ENCODE results near the gene LCTL.
"Not testable (repeated sequence)": the region's sequence is repeated elsewhere in the genome, so short reads cannot be mapped to it uniquely, and the experiment has no call there.

LCTL gene

DNA sequence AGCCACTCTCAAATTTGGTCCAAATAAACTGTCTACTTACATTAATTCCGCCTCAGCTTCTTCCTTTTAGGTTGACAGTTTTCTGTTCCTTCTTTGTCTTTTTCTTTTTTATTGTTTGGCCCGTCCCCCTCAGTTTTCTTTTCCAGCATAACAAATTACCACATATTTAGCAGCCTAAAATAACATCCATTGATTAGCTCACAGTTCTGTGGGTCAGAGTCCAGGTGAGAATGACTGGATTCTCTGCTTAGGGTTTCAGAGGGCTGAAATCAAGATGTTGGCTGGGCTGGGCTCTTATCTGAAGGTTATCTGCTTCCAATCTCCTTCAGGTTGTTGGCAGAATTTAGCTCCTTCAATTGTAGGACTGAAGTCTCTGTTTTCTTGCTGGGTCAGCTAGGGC is 24.6 kb upstream of the LCTL start:
- no peak for DNase-seq

DNA sequence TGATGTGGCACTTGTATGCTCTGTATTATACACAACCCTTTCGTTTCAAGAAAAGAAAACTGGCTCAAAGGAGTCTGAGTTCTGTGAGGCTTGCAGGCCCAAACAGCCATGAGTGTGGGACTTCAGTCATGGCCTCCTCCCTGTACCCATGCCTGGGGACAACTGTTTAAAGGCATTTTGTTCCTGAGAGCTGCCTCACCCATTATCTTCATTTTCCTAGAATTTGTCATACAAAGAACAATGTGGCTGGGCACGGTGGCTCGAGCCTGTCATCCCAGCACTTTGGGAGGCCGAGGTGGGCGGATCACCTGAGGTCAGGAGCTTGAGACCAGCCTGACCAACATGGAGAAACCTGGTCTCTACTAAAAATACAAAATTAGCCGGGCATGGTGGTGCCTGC is 23.6 kb upstream of the LCTL start:
- not testable (repeated sequence) for DNase-seq

DNA sequence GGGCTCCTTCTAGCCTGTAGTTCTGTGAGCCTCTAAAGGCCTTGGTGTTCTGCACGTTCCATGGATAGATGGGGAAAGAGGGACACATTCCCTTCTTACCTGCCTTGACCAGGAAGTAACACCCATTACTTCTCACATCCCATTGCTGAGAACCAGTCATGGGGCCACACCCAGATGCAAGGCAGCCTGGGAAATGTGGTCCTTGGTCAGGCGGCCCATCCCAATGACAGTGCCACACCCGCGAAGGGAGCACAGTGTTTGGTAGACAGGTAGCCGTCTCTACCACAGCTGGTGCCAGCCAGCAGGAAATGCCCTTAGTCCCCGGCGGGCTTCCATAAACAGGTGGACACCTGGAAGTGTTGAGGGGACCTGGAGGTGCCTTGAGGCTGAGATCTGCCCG is 23.2 kb upstream of the LCTL start:
- no peak for DNase-seq

DNA sequence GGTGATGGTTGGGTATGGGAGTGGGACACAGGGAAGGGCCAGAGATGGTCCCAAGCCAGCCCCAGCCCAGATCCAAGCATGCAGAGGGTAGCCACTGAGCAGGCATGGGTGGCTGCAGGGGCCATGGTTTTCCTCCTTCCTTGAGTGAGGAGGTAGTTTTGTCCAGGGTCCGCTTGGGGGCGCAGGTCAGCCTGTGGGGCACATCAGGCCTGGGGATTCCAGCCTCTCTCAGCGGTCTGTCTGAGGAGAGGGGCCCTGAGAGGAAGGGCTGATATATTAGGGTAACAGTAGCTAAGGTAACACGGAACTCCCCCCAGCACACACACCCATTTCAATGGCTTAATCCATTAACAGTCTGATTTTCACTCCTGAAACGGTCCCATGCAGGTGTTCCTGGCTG is 22.7 kb upstream of the LCTL start:
- no peak for DNase-seq

DNA sequence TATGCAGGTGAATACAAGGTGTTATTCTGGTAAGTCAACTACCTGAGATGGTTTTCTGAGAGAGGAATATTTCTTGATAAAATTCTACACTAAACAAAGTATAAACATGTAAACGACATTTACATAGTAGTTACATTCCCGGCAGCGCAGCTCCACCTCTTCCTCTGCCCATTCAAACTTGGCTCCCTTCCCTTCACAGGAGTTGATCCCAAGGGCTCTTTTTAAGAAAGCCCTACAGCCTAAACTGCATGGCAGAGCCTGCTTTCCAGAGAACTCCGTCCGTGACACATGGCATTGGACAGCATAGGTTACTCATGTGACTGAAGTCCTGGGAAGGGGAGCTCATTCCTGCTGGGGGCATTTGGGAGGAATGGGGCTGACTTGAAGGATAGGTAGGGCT is 22.0 kb upstream of the LCTL start:
- no peak for DNase-seq

DNA sequence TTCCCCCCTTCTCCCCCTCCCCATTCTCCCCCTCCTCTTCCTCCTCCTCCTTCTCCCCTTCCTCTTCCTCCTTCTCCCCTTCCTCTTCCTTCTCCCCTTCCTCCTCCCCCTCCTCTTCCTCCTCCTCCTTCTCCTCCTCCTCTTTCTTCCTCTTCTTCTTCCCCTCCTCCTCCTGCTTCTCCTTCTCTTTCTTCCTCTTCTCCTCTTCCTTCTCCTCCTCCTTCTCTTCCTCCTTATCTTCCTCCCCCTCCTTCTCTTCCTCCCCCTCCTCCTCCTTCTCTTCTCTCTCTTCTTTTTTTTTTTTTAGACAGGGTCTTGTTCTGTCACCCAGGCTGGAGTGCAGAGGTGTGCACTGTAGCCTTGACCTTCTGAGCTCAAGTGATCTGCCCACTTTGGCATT is 21.2 kb upstream of the LCTL start:
- DNase-seq = no peak

DNA sequence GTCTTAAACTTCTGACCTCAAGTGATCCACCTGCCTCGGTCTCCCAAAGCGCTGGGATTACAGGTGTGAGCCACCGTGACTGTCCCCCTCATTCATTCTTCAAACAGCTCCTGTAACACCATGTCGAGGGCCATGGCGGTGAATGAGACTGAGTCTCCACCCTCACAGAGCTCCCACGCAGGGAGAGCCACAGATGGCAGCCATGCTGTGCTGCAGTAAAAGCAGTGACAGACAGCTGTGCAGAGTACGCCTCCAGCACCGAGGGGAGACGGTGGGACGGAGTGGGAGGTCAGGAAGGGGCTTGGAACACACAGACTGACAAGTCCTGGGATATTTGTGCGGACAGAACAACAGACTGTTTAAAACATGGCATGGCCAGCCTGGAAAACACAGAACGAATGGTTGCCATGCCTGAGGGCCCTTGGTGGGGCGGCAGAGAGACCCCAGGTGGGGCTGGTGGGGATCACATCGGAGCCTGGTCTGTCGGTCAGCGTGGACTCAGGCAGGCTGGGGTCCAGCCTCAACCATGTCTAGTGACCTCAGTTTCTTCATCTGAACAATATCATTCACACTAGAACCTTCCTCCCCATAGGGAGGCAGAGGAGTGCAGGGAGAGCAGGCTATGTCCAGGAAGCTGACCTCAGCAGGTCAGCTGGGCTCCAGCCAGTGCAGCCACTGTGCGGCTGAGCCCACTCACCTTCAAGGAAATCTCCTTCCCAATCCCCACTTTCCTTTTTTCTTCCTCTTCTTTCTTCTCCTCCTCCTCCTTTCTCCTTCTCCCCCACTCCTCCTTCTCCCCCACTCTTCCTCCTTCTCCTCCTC is 20.6 kb upstream of the LCTL start:
- DNase-seq = no peak

DNA sequence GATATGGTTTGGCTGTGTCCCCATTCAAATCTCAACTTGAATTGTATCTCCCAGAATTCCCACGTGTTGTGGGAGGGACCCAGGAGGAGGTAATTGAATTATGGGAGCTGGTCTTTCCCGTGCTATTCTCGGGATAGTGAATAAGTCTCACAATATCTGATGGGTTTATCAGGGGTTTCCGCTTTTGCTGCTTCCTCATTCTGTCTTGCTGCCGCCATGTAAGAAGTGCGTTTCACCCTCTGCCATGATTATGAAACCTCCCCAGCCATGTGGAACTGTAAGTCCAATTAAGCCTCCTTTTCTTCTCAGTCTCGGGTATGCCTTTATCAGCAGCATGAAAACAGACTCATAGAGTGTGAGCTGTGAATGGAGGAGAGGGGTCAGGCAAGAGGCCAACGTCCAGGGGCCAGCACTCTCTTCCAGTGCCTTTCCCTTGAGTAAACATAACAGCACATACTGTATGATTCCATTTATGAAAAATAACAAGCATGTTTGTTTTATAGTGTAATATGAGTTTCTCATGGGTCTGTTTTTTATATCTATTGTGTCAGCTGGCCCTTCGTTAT is 16.3 kb upstream of the LCTL start:
- DNase-seq = no peak

DNA sequence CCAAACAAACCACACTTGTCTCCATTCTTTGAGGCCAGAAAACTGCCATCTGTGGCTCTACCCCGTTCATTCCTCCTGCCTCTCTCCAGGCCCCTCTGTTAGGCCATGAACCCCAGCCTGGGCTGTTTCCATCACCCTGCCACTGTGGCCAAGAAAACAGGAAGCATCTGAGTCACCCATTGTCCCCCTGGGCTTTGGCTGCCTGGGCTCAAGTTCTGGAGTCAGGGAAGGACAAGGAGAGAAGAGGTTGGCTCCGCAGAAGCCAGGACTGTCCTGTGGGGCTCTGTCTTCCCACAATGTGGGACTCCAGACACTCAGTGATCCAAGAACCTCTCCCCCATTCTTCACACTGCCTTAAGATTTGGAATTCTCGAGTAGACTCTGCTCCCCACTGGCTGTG is 14.8 kb upstream of the LCTL start:
- DNase-seq = no peak

DNA sequence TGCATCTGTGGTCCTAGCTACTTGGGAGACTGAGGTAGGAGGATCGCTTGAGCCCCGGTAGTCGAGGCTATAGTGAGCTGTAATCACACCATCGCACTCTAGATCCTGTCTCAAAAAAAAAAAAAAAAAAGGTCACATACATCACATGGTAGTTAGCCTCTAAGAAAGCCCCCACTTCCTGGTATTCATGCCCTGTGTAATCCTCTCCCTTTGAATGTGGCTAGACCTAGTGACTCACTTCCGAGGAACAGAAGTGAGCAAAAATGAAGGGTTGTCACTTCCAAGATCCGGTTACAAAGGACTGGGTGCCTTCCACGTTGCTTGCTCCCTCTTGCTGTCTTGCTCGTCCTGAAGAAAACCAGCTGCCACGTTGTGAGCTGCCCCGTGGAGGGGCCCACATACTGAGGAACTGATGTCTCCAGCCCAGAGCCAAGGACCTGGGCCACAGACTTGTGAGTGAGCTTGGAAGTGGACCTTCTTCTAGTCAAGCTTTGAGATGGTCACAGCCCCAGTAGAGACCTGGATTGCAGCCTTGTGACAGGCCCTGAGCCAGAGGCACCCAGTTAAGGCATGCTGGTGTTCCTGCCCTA is 12.6 kb upstream of the LCTL start:
- no peak for DNase-seq

DNA sequence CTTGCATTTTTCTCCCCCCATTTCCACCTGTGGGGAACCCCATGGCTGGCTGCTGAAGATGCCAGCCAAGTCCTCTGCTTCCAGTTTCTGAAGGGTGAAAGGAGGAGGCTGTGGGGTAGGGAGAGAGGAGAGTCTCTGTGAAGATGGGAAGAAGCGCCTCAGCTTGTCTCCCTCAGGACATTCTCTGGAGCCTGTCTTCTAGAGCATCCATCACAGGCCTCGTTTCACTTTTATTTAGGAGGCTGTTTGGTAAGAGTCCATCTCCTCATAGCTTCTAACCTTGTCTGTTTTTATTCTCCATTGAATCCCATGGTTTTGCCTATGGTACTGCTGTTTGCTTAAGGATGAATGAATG is 8.8 kb upstream of the LCTL start:
- DNase-seq = no peak

DNA sequence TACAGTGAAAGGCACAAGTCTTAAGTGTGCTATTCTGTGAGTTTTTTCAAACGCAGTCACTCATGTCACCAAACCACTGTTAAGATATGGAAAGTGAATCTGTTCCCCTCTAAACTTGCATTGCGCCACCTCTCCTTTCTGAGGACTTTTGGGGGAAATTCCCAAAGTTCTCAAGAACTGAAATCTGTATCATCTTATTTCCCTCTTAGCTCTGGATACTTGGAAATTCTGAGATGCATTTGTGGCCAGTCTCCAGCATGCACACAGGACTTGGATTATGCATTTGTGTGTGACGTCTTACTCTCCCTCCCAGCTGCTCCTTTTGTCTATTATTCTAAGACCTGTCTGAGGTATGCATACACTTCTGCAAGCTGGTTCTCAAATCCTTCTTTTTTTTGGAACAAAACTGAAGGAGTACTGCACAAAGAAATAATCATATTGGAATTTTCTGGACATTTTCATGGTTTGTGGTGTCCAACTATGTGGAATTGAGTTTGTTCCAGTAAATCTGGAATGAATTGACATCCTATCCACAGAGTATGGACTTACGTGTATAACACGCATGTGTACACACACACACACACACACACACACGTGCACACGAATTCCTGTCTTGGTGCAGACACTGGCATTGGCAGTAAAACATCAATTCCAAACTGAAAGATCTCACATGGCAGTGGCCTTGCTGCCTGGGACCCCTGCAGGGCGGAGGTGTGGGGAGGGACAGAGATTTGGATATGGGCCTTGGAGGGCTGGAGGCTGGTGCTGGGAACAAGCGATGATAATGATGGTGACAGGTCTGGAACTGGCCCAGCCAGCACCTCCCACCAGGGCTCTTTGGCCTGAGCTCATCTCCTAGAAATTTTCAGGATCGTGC is 8.2 kb upstream of the LCTL start:
- peak; percentile 76 for DNase-seq

DNA sequence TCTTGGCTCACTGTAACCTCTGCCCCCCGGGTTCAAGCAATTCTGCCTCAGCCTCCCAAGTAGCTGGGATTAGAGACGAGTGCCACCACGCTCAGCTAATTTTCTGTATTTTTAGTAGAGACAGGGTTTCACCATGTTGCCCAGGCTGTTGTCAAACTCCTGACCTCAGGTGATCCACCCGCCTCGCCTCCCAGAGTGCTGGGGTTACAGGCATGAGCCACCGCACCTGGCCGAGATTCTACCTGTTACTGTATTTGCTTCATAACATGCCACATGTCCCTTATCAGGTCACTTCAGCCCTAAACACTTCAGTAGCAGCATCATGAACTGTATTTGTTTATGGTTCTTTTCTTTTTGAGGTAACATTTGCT is 7.5 kb upstream of the LCTL start:
- no peak for DNase-seq

DNA sequence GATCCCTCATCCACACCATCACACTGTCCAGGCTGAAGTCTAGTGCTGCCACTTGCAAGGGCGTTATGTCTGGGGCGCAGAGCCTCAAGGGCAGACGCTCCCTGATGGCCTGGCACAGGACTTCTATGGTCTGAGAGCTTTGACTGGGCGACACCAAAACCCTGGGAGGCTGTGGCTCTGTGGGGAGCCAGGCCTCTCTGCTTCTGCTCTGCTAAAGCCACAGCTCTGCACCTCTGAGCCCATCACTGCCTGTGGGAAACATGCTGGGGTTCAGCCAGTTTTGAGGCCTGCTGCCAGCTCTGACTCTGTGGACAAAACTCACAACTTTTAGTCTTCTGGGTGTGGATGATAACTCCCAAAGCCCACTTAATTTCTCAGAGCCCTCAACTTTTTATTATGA is 6.3 kb upstream of the LCTL start:
- no peak for DNase-seq

DNA sequence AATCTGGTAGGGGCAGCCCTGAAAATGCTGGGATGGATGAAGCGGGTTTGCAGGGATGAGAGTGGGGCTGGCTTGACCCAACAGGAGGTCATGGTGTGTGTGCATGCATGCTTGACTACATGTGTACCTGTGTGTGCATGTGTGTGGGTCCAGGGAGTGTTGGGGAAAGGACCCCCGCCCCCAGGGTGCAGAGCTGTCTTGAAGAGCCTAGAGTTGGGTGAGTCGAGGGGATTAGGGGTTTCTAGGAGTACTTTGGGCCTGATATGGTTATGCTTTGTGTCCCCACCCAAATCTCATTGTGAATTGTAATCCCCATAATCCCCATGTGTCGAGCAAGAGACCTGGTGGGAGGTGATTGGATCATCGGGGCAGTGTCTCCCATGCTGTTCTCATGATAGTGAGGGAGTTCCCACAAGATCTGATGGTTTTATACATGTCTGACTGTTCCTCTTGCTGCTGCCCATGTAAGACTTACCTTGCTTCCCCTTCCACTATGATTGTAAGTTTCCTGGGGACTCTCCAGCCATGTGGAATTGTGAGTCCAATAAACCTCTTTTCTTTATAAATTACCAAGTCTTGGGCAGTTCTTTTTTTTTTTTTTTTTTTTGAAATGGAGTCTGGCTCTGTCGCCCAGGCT is 5.2 kb upstream of the LCTL start:
- no peak for DNase-seq

DNA sequence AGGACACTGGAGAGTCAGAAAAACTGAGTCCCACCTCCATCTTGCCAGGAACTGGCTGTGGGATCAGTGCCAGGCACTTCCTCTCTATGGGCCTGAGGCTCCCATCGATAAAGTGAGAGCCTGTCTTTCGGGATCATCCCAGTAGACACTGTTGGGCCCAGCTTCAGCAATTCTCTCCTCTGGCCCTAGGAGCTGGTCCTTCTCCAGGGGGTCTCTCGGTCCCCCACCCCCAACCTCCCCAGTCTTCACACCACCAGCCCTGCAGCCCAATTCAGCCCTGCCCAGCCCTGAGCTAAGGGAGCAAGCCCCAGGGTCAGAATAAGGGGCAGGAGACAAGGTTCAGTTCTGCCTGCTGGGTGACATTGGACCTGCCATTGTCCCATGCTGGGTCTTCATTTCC is 4.5 kb upstream of the LCTL start:
- no peak for DNase-seq

DNA sequence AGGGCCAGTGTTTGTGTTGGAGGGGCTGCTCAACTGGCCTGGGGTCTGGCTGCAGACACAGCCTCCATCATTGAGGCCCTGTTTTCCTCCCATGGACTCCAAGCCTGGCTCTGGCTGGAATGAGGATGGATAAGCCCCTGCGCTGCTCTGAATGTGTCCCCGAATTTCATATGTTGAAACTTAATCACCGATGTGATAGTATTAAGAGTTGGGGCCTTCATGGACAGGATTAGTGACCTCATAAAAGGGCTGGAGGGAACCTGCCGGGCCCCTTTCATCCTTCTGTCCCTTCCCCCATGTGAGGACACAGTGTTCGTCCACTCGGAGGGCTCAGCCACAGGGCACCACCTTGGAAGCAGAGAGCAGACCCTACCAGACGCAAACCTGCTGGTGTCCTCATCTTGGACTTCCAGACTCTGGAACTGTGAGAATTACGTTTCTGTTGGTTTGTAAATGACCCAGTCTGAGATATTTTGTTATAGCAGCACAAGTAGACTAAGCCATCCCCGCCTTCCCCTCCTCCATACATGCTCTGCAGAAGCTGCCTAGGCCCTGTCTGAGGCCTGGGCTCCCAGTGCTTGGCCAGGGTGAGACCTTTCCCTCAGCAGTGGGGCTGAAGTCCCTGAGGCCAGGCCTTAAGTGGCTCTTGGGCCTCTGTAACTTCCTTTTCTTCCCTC is 3.8 kb upstream of the LCTL start:
- no peak for DNase-seq

DNA sequence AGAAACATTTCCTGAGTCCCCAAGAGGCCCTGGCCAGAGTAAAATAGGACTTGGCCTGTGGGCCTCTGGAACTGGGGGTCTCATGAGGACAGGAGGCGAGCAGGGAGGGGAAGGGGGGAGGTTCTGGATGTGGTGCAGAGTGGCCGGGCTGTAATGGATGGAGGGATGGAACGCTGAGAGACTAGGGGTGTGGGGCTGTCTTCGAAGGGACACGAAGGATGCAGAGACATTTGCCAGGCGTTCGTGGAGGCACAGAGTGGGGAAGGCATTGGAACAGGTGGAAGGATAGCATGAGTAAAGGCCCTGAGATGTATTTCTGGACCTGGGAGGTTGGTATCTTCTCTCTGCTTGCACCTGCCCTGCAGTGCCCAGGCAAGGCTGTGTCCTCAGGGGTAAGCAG is 2.1 kb upstream of the LCTL start:
- DNase-seq = no peak

DNA sequence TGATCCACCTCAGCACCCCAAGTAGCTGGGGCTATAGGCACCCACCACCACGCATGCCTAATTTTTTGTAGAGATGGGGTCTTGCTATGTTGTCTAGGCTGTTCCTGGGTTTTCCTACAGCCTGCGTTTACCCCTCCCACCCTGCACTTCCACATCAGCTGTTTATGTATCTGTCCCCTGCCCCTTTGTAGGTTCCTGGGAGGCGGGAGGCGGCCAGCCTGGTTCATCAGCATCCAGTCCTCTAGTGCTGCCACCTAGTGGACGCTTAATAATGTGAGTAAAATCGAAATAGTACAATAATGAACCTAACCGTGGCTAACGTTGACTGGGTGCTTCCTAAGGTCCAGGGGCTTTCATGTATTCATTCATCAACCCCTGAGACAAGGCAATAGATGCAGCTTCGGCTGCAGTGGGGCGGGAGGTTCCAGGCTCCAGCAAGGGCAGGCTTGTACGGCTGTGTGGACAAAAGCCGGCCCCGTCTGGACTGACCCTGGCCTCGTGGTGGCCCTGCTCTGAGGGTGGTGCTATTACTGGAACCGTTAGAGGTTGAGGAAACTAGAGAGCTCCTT is 1.2 kb upstream of the LCTL start:
- peak; percentile 88 for DNase-seq

DNA sequence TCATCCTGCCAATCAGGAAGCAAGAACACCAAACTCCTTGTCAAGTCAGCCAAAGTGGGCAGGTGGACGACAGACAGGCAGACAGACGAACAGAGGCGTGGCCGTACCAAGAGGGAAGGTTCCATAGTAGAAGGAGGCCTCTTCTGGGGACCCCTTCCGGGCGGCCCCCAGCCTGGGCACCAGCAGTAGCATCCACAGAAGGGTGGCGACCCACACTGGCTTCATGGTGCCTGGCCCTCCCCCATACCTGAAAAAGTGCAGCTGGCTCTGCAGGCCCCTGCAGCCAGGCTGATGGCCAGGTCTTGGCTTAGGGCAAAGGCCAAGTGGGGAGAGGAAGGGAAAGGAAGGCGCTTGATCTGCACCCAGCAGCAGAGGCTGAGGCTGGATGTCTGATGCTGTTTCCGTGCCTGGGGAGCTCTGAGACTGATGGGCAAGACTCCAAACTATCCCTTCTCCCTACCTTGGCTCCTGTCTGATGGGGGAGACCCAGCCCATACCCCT is 607 bp downstream of the LCTL start:
- no peak for DNase-seq

DNA sequence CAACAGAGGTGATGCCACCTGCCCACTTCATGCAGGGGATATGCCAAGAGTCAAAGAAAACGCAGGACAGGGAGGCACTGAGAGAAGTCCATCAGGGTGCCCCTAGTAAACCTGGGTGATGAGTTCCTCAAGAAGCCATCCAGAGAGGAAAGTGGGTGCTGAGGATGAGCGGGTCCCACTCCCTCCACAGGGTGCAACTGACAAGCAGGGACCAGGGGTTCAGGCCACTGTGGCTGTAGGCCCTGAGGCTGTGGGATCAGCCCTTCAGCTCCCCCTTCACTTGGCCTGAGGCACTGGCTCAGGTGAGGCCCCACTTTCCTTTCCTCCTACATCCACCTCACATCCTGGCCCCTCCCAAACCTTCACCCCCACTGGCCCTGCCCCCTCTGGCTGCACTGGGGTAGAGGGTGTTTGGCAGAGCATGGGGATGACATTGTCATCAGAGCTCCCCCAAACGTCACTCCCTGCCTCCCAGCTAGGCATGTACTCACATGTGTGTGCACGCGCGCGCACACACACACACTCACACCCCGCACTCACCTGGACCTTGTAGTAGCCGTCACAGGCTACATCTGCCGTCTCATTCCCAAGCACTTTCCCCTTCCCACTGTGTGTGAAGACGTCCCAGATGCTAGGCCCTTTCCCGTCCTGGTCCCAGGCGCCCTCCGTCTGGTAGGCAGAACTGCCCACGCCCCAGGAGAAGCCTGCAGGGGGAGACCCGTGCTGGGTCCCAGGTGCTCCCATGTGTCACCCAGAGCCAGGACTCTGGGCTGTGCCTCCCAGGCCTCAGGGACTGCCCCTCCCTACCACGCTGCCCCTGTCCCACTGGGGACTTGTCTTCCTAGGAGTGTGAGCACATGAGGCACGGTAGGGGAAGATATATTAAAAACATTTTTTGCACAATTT is 1.4 kb downstream of the LCTL start:
- DNase-seq = no peak
